NCI-H2227 (cell line): ENCODE results near the gene ITGB3.
"Not testable (repeated sequence)": the region's sequence is repeated elsewhere in the genome, so short reads cannot be mapped to it uniquely, and the experiment has no call there.

Source experiments
- DNase-seq: peaks from one replicate; lab custom pipeline; 2025; ENCODE audit not compliant: unreplicated experiment; lab: John Stamatoyannopoulos, UW

The ITGB3 gene

DNA sequence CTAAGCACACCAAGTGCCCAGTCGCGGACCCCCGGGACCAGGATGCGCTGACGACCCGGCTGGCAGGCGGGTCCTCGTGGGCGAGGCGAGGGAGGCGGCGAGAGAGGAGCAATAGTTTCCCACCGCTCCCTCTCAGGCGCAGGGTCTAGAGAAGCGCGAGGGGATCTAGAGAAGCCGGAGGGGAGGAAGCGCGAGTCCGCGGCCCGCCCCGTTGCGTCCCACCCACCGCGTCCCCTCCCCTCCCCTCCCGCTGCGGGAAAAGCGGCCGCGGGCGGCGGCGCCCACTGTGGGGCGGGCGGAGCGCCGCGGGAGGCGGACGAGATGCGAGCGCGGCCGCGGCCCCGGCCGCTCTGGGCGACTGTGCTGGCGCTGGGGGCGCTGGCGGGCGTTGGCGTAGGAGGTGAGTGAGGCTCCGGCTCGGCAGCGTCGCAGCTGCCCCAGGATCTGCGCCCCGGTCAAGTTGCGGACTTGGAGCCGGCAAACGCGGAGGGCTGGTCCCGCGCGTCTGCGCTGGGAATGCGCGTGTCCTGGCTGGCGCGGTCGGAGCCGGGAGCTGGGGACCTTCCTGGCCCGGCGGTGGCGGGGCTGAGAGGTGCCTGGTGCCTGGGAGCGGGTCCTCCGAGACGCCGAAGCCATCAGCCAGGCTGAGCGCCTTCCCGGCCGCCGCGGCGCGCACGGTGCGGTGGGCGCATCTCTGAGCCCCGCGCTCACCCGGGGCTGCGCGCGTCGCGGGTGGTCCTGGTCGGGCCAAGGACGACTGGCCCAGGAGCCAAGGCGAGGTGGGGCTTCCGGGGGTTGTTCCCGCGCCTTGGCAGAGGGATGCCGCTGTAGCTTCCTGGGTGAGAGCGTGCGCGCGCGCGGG is at the start of gene ITGB3:
Gene ITGB3, plus strand, starts transcription at position 287 of the 862 bp plus-strand sequence. Its CDS starts 35 bp downstream, at position 322.
- peak; percentile 84 for DNase-seq

GRCh38 chr17:47203984-47204721 is 49.5 kb upstream of the ITGB3 start:
- no peak for DNase-seq

- DNase-seq = no peak
Observed at GRCh38 chr17:47204722-47205418, 48.8 kb upstream of the ITGB3 start.

DNA sequence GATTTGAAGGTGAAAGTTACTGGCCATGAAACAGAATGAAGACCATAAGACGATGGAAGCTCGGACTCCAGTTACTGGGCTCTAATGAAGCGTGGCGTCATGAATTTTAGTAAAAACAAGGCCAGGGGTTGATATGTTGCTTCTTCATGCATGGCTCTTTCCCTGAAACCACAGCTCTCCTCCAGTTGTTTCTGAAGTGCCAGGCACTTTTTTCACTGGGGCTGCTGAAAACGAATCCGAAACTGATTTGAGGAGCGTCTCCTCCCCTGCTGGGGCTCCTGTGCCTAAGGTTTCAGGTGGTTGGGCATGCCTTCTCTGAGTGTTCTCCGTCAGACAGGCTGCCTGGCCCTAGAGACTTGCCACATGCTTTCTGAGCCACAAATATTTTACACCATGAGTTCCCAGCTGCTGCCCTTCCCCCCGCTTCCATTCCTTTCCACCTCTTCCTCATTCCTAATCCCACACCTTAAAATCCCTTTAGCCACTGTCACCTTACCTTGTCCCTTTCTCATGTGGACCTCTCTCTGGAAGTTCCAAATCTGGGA is 48.1 kb upstream of the ITGB3 start:
- no peak for DNase-seq

DNA sequence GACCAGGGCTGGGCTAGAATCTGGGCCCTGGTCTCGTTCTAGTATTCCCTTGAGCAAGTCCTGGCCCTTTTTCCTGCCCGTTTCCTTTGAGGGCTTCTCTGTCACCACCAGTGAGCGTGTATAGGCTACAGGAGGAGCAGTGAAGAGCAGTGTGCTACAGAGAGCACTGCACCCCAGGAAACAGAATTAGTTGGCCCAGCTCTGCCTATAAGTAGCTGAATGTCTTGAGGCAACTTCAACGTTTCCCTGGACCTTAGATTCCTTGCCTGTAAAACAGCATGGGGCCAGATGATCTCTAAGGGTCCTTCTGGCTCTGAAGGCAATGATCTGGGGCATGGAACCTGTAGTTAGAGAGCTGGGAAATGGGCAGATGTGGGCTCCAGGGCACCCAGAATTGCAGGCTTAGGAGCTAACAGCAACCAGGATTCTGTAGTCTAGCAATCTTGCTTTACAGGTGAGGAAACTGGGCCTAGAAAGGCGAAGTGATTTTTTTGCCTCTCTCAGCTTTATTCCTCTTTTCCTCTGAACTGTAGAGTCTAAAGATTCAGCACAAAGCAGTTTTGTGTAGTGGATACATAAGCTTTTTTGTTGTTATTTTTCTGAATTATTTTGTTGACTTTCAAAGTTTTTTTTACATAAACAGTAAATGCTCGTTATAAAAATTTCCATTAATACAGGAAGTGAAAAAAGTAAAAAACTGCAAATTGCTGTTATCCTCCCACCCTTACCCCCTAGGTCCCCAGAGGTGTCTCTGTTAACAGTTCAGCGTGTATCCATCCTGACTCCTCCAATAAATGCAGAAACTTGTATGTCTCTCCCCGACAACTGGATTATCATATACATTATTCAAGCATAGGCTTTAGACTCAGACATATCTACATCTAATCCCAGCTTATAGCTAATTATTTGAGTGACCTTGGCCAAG is 46.2 kb upstream of the ITGB3 start:
- no peak for DNase-seq

GRCh38 chr17:47208744-47209488 is 44.7 kb upstream of the ITGB3 start, which contains the start of gene MYL4:
TSS of gene MYL4 (plus strand) at chr17:47209348. CDS start at chr17:47209423, 75 bp downstream.
- no peak for DNase-seq

GRCh38 chr17:47209499-47209898 is 44.1 kb upstream of the ITGB3 start:
- DNase-seq = no peak

DNA sequence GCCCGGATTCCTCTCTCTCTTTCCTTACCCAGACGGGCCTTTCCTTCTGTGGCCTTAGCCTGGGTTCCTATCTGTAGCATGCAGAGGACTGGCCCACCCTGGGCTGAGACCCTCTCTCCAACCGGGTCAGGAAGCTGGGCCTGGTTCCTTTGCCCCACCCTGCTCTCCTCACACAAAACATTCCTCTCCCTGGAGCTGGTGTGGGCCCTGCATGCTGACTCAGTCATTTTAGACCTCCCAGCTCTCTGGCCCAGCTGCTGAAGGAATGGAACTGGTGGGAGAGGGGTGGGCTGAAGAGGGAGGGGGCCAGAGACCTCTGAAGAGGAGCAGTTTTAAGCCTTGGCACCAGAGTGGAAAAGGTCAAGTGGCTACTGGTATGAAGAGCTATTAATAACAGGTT is 43.5 kb upstream of the ITGB3 start:
- no peak for DNase-seq

DNA sequence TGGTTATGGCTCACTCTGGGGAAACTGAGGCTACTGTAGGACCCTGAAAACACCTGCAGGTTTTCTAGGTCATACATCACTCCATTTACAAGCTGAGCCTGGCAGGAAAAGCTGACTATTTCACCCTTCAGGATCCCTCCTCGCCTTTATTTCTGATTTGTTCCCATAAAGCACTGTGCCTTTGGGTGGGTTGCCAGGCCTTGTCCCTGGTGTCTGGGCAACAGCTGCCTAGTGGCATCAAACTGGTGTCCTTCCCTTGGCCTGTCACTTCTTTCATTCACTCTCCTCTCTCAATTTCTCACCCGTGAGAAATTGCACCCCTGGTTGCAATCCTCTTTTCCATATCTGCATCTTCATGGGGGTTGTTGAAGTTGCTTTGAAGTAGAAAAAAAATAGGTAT is 42.8 kb upstream of the ITGB3 start:
- DNase-seq = no peak

- no peak for DNase-seq
Observed at GRCh38 chr17:47212458-47212857, 41.2 kb upstream of the ITGB3 start.

- no peak for DNase-seq
Observed at GRCh38 chr17:47213540-47213939, 40.1 kb upstream of the ITGB3 start.

DNA sequence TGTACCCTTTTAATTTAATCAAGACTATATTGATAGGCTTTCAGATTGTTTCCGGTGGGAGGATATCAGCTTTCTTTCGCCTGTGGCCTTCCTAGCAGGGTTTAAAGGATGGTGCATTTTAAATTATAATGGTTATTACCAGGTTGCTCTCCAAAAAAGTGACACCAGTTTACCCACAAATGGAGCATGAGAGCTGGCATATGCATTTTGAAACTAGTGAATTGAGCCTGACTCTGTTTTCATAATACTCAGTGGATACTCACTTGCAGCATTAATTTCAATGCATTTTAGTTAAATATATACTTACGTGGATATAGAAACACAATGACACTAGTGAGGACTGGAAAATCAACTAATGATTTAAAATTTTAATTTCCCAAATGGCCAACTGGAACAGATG is 38.7 kb upstream of the ITGB3 start:
- no peak for DNase-seq

- DNase-seq = not testable (repeated sequence)
Observed at GRCh38 chr17:47216821-47217220, 36.8 kb upstream of the ITGB3 start.

GRCh38 chr17:47217279-47217678 is 36.3 kb upstream of the ITGB3 start:
- DNase-seq = not testable (repeated sequence)

GRCh38 chr17:47218896-47219430 is 34.7 kb upstream of the ITGB3 start:
- no peak for DNase-seq

DNA sequence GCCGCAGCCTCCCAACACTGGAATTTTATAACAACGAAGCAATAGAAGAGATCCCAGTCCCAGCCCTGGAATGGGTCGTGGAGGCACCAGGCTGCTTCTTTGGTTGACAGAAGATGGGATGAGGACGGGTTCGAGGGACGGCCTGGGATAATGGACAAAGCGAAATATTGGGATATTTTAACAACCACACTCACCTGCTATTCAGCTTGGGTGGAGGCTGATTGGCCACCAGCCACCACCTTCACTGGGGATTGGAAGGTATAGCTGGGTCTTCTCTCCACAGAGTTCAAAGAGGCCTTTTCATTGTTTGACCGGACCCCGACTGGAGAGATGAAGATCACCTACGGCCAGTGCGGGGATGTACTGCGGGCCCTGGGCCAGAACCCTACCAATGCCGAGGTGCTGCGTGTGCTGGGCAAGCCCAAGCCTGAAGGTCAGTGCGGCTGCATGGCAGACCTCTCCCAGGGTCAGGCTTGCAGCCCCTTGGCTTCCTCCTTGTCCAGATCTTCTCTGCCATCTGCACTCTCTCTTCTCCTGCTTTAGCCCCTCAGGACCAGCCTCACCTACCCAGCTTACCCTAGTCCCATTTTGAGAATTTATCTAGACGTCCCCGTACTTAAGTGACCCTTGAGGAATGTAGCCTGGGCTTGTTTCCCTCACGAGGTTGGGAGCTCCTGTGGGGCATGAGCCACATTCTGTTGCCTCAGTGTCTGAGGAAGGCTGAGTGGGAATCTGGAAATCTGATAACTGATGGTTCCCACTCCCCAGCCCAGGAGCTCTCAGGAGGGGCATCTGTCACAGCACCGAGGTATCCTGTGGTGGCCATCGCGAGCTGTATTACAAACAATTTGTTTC is 33.8 kb upstream of the ITGB3 start:
- DNase-seq = no peak

DNA sequence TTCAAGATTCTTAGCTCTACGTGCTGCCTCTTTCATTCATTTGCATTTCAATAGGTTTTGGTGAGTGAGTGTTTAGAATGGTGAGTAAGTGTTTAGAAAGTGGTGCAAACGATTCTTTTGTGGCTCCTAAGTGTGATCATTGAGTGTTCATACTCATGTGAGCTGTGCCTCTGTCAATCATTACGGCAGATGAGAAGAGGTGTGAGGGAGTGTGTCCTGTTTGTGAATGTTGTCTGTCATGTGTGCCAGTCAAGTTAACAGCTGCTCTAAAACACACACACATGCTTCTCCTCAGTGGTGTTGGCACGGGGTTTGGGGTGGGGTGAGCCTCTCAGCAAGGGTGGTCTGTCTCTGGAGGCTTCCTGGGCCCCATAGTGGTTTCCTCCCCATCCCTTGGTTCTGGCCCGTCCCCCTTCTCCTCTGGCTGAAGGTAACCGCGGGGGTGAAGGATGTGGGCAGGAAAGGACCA is 33.1 kb upstream of the ITGB3 start:
- no peak for DNase-seq

DNA sequence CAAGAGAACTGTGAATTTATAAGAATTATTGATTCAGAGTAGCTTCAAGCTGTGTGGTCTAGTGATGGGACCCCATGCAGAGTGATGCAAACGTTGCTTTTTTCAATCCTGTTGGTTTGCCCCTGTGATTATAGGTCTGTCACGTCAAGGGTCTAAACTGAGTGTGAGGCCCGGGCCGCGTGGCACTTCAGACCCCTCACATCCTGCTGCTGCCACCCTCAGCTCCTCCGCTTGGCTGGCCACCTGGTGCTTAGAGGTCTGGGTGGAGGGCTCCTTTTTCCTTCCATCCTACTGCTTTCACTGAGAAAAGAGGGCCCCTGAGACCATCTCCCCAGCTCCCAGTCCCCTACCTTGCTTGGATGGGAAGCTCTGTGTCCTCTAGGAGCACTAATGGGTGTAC is 32.5 kb upstream of the ITGB3 start:
- DNase-seq = peak; percentile 48
